ENCODE measurements around the gene CYB5B. TPM values are rescaled to one million over a fixed set of nuclear protein-coding genes. Genes with fewer than 3 reads are reported as not detected.

The CYB5B gene
- total RNA-seq, 1 donor = 67.7 TPM

GRCh38 chr16:69411064-69411985 is 13.1 kb upstream of the CYB5B start:
- H3K4me1 ChIP-seq (ENCODE audit: insufficient read depth, low read length) = peaks cover 14% of the 10 kb centered on the region
- H3K36me3 ChIP-seq (ENCODE audit: insufficient read depth, low read length) = no peaks in the 10 kb centered on the region
- H3K27ac ChIP-seq (ENCODE audit: low read depth, low read length) = no peak overlapping the region
- no peak overlapping the region for H3K4me3 ChIP-seq (ENCODE audit: insufficient read depth, low read length)
- no peaks in the 10 kb centered on the region for H4K20me1 ChIP-seq (ENCODE audit: insufficient read depth, low read length)
- no peak overlapping the region for H2AFZ ChIP-seq (ENCODE audit: low read length)
- no peak overlapping the region for H3K4me2 ChIP-seq (ENCODE audit: insufficient read depth, low read length)
- no peak for DNase-seq (ENCODE audit: insufficient read length, low spot score, missing footprints)
- no peaks in the 10 kb centered on the region for H3K9me3 ChIP-seq (ENCODE audit: low read depth, low read length)
- no peaks in the 10 kb centered on the region for H3K27me3 ChIP-seq (ENCODE audit: insufficient read depth, low read length)
- TF ChIP-seq, protein P1, sequence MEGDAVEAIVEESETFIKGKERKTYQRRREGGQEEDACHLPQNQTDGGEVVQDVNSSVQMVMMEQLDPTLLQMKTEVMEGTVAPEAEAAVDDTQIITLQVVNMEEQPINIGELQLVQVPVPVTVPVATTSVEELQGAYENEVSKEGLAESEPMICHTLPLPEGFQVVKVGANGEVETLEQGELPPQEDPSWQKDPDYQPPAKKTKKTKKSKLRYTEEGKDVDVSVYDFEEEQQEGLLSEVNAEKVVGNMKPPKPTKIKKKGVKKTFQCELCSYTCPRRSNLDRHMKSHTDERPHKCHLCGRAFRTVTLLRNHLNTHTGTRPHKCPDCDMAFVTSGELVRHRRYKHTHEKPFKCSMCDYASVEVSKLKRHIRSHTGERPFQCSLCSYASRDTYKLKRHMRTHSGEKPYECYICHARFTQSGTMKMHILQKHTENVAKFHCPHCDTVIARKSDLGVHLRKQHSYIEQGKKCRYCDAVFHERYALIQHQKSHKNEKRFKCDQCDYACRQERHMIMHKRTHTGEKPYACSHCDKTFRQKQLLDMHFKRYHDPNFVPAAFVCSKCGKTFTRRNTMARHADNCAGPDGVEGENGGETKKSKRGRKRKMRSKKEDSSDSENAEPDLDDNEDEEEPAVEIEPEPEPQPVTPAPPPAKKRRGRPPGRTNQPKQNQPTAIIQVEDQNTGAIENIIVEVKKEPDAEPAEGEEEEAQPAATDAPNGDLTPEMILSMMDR (IDR thresholded peaks at IDR 0.05; ENCODE audit: extremely low read depth, low read depth, low read length) = no peak
- H3K79me2 ChIP-seq (ENCODE audit: insufficient read depth, low read length) = no peaks in the 10 kb centered on the region

- Histone ChIP-seq H3K4me2 (ENCODE audit: insufficient read depth, low read length) (no peak overlapping the region), H3K4me3 (ENCODE audit: insufficient read depth, low read length) (no peak overlapping the region), H3K4me1 (ENCODE audit: insufficient read depth, low read length) (peaks cover 14% of the 10 kb centered on the region), H3K27me3 (ENCODE audit: insufficient read depth, low read length) (no peaks in the 10 kb centered on the region), H3K36me3 (ENCODE audit: insufficient read depth, low read length) (no peaks in the 10 kb centered on the region), H3K27ac (ENCODE audit: low read depth, low read length) (no peak overlapping the region), H3K79me2 (ENCODE audit: insufficient read depth, low read length) (no peaks in the 10 kb centered on the region), H3K9me3 (ENCODE audit: low read depth, low read length) (no peaks in the 10 kb centered on the region), H4K20me1 (ENCODE audit: insufficient read depth, low read length) (no peaks in the 10 kb centered on the region), H2AFZ (ENCODE audit: low read length) (peak overlapping the region; percentile 37)
- peak; percentile 83 for DNase-seq (ENCODE audit: insufficient read length, low spot score, missing footprints)
- TF ChIP-seq, protein P1 (IDR thresholded peaks at IDR 0.05; ENCODE audit: extremely low read depth, low read depth, low read length) = no peak
Measured at GRCh38 chr16:69412287-69412686, 12.1 kb upstream of the CYB5B start.

- no peak overlapping the region for H3K27ac ChIP-seq (ENCODE audit: low read depth, low read length)
- TF ChIP-seq, protein P1 (IDR thresholded peaks at IDR 0.05; ENCODE audit: extremely low read depth, low read depth, low read length) = no peak
- H4K20me1 ChIP-seq (ENCODE audit: insufficient read depth, low read length) = no peaks in the 10 kb centered on the region
- H3K79me2 ChIP-seq (ENCODE audit: insufficient read depth, low read length) = no peaks in the 10 kb centered on the region
- DNase-seq (ENCODE audit: insufficient read length, low spot score, missing footprints) = no peak
- H3K4me3 ChIP-seq (ENCODE audit: insufficient read depth, low read length) = no peak overlapping the region
- H3K4me2 ChIP-seq (ENCODE audit: insufficient read depth, low read length) = no peak overlapping the region
- H3K36me3 ChIP-seq (ENCODE audit: insufficient read depth, low read length) = no peaks in the 10 kb centered on the region
- H3K9me3 ChIP-seq (ENCODE audit: low read depth, low read length) = no peaks in the 10 kb centered on the region
- peaks cover 20% of the 10 kb centered on the region for H3K4me1 ChIP-seq (ENCODE audit: insufficient read depth, low read length)
- H3K27me3 ChIP-seq (ENCODE audit: insufficient read depth, low read length) = no peaks in the 10 kb centered on the region
- no peak overlapping the region for H2AFZ ChIP-seq (ENCODE audit: low read length)
Measured at GRCh38 chr16:69413045-69413664, 11.3 kb upstream of the CYB5B start.
